ENCODE results near the gene ACKR2.

DNA sequence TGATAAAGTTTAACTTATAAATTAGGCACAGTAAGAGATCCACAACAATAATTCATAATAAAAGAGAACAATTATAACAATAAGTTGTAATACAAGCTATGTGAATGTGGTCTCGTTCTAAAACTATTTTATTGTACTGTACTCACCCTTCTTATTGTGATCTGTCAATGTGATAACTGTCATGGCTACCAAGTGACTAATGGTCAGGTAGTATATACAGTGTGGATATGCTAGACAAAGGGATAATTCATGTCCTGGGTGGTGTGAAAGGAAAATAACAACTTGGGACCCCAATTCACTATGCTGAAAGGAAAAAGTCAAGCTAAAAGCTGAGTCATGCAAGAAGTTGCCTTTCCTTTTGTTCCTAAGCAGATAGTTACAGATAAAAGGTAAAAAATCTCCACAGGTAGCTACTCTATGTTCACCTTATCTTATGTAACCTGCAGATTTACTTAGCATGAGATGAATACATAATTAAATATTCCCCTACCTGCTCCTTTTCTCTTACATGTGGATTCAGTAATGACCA is 77.1 kb downstream of the ACKR2 start:
- TF ChIP-seq, protein P1, sequence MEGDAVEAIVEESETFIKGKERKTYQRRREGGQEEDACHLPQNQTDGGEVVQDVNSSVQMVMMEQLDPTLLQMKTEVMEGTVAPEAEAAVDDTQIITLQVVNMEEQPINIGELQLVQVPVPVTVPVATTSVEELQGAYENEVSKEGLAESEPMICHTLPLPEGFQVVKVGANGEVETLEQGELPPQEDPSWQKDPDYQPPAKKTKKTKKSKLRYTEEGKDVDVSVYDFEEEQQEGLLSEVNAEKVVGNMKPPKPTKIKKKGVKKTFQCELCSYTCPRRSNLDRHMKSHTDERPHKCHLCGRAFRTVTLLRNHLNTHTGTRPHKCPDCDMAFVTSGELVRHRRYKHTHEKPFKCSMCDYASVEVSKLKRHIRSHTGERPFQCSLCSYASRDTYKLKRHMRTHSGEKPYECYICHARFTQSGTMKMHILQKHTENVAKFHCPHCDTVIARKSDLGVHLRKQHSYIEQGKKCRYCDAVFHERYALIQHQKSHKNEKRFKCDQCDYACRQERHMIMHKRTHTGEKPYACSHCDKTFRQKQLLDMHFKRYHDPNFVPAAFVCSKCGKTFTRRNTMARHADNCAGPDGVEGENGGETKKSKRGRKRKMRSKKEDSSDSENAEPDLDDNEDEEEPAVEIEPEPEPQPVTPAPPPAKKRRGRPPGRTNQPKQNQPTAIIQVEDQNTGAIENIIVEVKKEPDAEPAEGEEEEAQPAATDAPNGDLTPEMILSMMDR (IDR thresholded peaks at IDR 0.05): no peak
- TF ChIP-seq ZFX (IDR thresholded peaks at IDR 0.05; ENCODE audit: borderline replicate concordance): no peak
